Memory B cell (primary cell): ENCODE data around the gene AFG1L.
"Not testable (repeated sequence)": the region's sequence is repeated elsewhere in the genome, so short reads cannot be mapped to it uniquely, and the experiment has no call there.

ENCODE experiments used
- ATAC-seq: fragments of 150-1000 bp; cut with Tn5 transposase; 2 replicates; pipeline ENCODE4 v1.10.0; 2021; ENCODE audit warnings: low read depth, mild to moderate bottlenecking, moderate library complexity
- DNase-seq, 2 donors: peaks; one replicate each; pipeline ENCODE4 v3.0.0; 2022; ENCODE audit warnings: low spot score in 2 of 2
- H3K27ac Mint-ChIP-seq: one replicate; pipeline ENCODE4 v1.8.0; 2022; ENCODE audit warnings: mild to moderate bottlenecking, moderate library complexity, mixed read lengths
- H3K27me3 Mint-ChIP-seq: one replicate; pipeline ENCODE4 v1.8.0; 2022; ENCODE audit warnings: mixed read lengths
- H3K36me3 Mint-ChIP-seq: one replicate; pipeline ENCODE4 v1.8.0; 2022; ENCODE audit warnings: mild to moderate bottlenecking, mixed read lengths
- H3K4me1 Mint-ChIP-seq: one replicate; pipeline ENCODE4 v1.8.0; 2022; ENCODE audit warnings: mixed read lengths
- H3K4me3 Mint-ChIP-seq: one replicate; pipeline ENCODE4 v1.8.0; 2022; ENCODE audit warnings: mild to moderate bottlenecking, moderate library complexity, mixed read lengths
- H3K9me3 Mint-ChIP-seq: one replicate; pipeline ENCODE4 v1.8.0; 2022; ENCODE audit warnings: mixed read lengths

The AFG1L gene

DNA sequence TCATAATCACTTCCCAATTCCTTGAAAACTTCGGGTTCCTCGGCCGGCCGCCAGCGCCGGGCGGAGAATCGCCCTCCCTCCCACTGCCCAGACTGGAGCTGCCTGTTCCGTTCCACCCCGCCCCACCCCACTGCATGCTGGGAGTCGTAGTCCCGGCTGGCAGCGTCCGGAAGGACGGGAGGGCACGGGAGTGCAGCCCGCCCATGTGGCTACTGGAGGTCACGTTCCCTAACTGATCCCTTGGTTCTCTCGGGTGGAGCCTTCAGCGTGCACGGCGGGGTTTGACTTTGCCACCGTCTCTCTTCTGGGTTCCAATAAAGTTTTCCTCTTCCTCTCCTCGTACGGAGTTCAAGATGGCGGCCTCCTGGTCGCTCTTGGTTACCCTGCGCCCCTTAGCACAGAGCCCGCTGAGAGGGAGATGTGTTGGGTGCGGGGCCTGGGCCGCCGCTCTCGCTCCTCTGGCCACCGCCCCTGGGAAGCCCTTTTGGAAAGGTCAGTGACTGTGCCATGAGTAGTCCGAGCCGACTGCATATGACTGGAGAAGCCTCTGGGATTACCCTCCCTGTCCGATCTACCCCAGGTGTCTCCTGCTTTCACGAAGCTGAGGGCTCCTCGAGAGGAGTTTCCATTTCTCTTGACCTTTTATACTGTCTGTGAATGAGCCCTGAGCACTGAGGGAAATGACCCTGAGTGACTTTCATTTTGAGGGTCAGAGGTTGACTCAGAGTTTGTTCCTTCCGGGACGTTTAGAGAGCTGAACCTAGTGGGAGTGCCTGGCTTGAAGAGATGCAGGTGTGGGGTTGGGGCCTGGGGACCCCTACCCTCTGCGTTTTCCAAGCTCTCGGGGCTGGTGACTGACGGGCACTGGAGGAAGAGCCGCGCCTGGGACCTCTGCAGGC, at the start of gene AFG1L:
TSS of gene AFG1L (plus strand) at position 328 of the 899 bp plus-strand sequence. CDS start at position 354, 26 bp downstream.
- H3K4me1 Mint-ChIP-seq: peaks cover 18% of the 10 kb centered on the region
- peak within 1 kb of the TSS; percentile 98 for H3K27ac Mint-ChIP-seq
- peak within 1 kb of the TSS; percentile 94 for H3K4me3 Mint-ChIP-seq
- DNase-seq (peak; percentile 80 to 92), ATAC-seq (peak; percentile 87)
- no peaks in the 10 kb centered on the region for H3K9me3 Mint-ChIP-seq
- no peaks in the 10 kb centered on the region for H3K27me3 Mint-ChIP-seq
- peaks cover 1% of the 10 kb centered on the region for H3K36me3 Mint-ChIP-seq

GRCh38 chr6:108245095-108245494, 49.8 kb upstream of the AFG1L start:
- H3K4me3 Mint-ChIP-seq, H3K9me3 Mint-ChIP-seq, ATAC-seq, H3K27ac Mint-ChIP-seq, DNase-seq, H3K27me3 Mint-ChIP-seq: not testable (repeated sequence)
- peaks cover 38% of the 10 kb centered on the region for H3K36me3 Mint-ChIP-seq
- H3K4me1 Mint-ChIP-seq: peaks cover 19% of the 10 kb centered on the region

GRCh38 chr6:108247965-108248536, 46.8 kb upstream of the AFG1L start:
- H3K27ac Mint-ChIP-seq: peak overlapping the region; percentile 61
- no peaks in the 10 kb centered on the region for H3K9me3 Mint-ChIP-seq
- ATAC-seq (no peak), DNase-seq (no peak)
- no peak overlapping the region for H3K4me3 Mint-ChIP-seq
- H3K27me3 Mint-ChIP-seq: no peaks in the 10 kb centered on the region
- H3K4me1 Mint-ChIP-seq: peaks cover 25% of the 10 kb centered on the region
- peaks cover 29% of the 10 kb centered on the region for H3K36me3 Mint-ChIP-seq

GRCh38 chr6:108250240-108250866, 44.5 kb upstream of the AFG1L start:
- DNase-seq: no peak
- Mint-ChIP-seq H3K36me3 (peaks cover 26% of the 10 kb centered on the region), H3K9me3 (no peaks in the 10 kb centered on the region), H3K4me1 (peaks cover 36% of the 10 kb centered on the region), H3K27ac (peak overlapping the region; percentile 81), H3K27me3 (no peaks in the 10 kb centered on the region), H3K4me3 (no peak overlapping the region)
- peak; percentile 53 for ATAC-seq

GRCh38 chr6:108251252-108251651, 43.6 kb upstream of the AFG1L start:
- Mint-ChIP-seq H3K9me3 (no peaks in the 10 kb centered on the region), H3K27me3 (no peaks in the 10 kb centered on the region), H3K36me3 (peaks cover 19% of the 10 kb centered on the region), H3K4me1 (peaks cover 36% of the 10 kb centered on the region), H3K4me3 (no peak overlapping the region), H3K27ac (no peak overlapping the region)
- ATAC-seq: no peak
- DNase-seq: no peak

DNA sequence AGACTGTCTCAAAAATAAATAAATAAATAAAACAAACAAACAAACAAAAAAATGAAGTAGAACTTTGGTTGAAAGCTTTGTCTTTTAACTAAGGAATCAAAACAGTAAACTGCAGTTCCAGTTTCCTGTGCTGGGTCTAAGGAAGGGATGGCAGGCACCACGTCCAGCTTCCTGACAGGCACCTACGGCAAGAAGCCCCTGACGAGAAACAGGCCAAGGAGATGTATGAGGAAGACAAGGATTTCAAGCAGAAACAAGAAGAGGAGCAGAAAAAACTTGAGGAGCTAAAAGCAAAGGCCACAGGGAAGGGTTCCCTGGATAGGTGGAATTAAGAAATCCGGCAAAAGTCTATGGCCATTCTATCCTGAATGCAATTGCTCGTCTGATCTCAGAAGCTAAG, 42.8 kb upstream of the AFG1L start:
- H3K4me1 Mint-ChIP-seq: peaks cover 39% of the 10 kb centered on the region
- peaks cover 20% of the 10 kb centered on the region for H3K36me3 Mint-ChIP-seq
- no peaks in the 10 kb centered on the region for H3K9me3 Mint-ChIP-seq

DNA sequence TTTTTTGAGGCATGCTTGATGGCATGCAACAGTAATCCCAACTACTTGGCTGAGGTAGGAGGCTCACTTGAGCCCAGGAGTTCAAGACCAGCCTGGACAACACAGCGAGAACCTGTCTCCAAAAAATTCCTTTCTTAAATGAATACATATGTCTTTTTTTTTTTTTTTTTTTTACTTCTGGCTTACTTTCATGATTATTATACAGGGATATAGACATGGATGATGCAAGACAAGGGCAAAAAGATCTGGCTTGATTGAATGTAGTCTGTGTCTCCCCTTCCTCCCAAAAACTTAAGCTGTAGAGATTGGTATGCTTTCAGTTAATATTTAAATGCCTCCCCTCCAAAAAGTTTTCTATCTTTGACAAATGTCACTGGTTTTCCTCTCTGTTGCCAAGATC, 41.6 kb upstream of the AFG1L start:
- Mint-ChIP-seq H3K9me3 (no peaks in the 10 kb centered on the region), H3K27me3 (no peaks in the 10 kb centered on the region), H3K27ac (no peak overlapping the region), H3K4me3 (no peak overlapping the region), H3K36me3 (peaks cover 17% of the 10 kb centered on the region), H3K4me1 (peaks cover 35% of the 10 kb centered on the region)
- no peak for DNase-seq
- ATAC-seq: no peak

More for the DNA sequence above, 42.8 kb upstream of the AFG1L start:
- ATAC-seq (no peak), DNase-seq (no peak)
- H3K27ac Mint-ChIP-seq: no peak overlapping the region
- H3K4me3 Mint-ChIP-seq: no peak overlapping the region
- no peaks in the 10 kb centered on the region for H3K27me3 Mint-ChIP-seq

- H3K36me3 Mint-ChIP-seq: peaks cover 17% of the 10 kb centered on the region
- H3K4me1 Mint-ChIP-seq: peaks cover 37% of the 10 kb centered on the region
Observed at GRCh38 chr6:108254433-108255410, 40.1 kb upstream of the AFG1L start.

GRCh38 chr6:108260126-108260808, 34.6 kb upstream of the AFG1L start:
- Mint-ChIP-seq H3K9me3 (no peaks in the 10 kb centered on the region), H3K27me3 (no peaks in the 10 kb centered on the region), H3K36me3 (peaks cover 2% of the 10 kb centered on the region), H3K27ac (peak overlapping the region; percentile 93), H3K4me3 (peak overlapping the region; percentile 92), H3K4me1 (peaks cover 7% of the 10 kb centered on the region)
- peak; percentile 28 for ATAC-seq
- DNase-seq: peak; percentile 44 to 53

More at GRCh38 chr6:108254433-108255410, 40.1 kb upstream of the AFG1L start:
- Mint-ChIP-seq H3K4me3 (peak overlapping the region; percentile 11), H3K27ac (no peak overlapping the region), H3K27me3 (no peaks in the 10 kb centered on the region), H3K9me3 (no peaks in the 10 kb centered on the region)
- no peak for ATAC-seq
- DNase-seq: no peak

- H3K27me3 Mint-ChIP-seq: no peaks in the 10 kb centered on the region
- DNase-seq: peak; percentile 95
- H3K36me3 Mint-ChIP-seq: peaks cover 2% of the 10 kb centered on the region
- peak within 1 kb of the TSS; percentile 92 for H3K4me3 Mint-ChIP-seq
- peaks cover 7% of the 10 kb centered on the region for H3K4me1 Mint-ChIP-seq
- peak within 1 kb of the TSS; percentile 93 for H3K27ac Mint-ChIP-seq
- no peaks in the 10 kb centered on the region for H3K9me3 Mint-ChIP-seq
- ATAC-seq: peak; percentile 83
Observed at GRCh38 chr6:108260809-108261569, 33.9 kb upstream of the AFG1L start, which contains the start of gene SNX3. Gene SNX3, minus strand, starts transcription at chr6:108261040. Its CDS starts 119 bp downstream, at chr6:108260921.

DNA sequence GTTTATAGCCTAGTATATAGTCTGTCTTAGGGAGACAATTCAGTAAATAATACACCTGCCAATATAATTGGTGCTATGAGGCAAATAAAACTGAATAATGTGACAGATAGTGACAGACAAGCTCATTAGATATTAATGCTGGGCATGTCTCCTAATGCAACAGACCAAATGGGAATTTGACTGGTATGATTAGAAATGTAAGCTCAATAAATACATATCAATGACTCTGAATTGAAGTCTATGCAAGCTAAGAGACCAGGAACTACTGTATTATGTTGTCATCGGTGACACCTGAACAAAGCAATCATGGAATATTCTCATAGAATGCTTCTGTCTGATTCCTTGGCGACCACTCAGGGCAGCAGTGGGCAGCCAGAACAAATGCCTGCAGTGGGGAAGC, 31.5 kb upstream of the AFG1L start:
- ATAC-seq: no peak
- Mint-ChIP-seq H3K4me3 (no peak overlapping the region), H3K27me3 (no peaks in the 10 kb centered on the region), H3K27ac (no peak overlapping the region), H3K9me3 (no peaks in the 10 kb centered on the region), H3K36me3 (no peaks in the 10 kb centered on the region), H3K4me1 (peaks cover 2% of the 10 kb centered on the region)
- no peak for DNase-seq

GRCh38 chr6:108268845-108269244, 26.0 kb upstream of the AFG1L start:
- ATAC-seq: no peak
- H3K4me3 Mint-ChIP-seq: no peak overlapping the region
- no peaks in the 10 kb centered on the region for H3K4me1 Mint-ChIP-seq
- H3K27me3 Mint-ChIP-seq: no peaks in the 10 kb centered on the region
- no peak overlapping the region for H3K27ac Mint-ChIP-seq
- H3K9me3 Mint-ChIP-seq: no peaks in the 10 kb centered on the region
- H3K36me3 Mint-ChIP-seq: no peaks in the 10 kb centered on the region
- DNase-seq: no peak
